Measurements from ENCODE around the gene COX7A2.
A peak's percentile ranks its signal among the peaks of the same experiment; 100 is the strongest.

Gene COX7A2

GRCh38 chr6:75281653-75282052 is 38.1 kb upstream of the COX7A2 start:
- peak; percentile 58 for DNase-seq (ENCODE audit: low read depth)
- peak overlapping the region; percentile 92 for H3K4me3 ChIP-seq (ENCODE audit: low read depth, low read length)
- no peak for TF ChIP-seq CTCF (IDR thresholded peaks at IDR 0.05; ENCODE audit: insufficient read depth, low read depth, low read length, missing control alignments)

- H3K4me3 ChIP-seq (ENCODE audit: low read depth, low read length): no peak overlapping the region
- no peak for TF ChIP-seq CTCF (IDR thresholded peaks at IDR 0.05; ENCODE audit: insufficient read depth, low read depth, low read length, missing control alignments)
- DNase-seq (ENCODE audit: low read depth): no peak
These were observed 36.7 kb upstream of the COX7A2 start for GRCh38 chr6:75280131-75280855.

- TF ChIP-seq CTCF (IDR thresholded peaks at IDR 0.05; ENCODE audit: insufficient read depth, low read depth, low read length, missing control alignments): no peak
- DNase-seq (ENCODE audit: low read depth): no peak
- no peak overlapping the region for H3K4me3 ChIP-seq (ENCODE audit: low read depth, low read length)
These were observed 35.8 kb upstream of the COX7A2 start for GRCh38 chr6:75279418-75279817.

GRCh38 chr6:75278474-75279077 is 35.0 kb upstream of the COX7A2 start:
- no peak for DNase-seq (ENCODE audit: low read depth)
- TF ChIP-seq CTCF (IDR thresholded peaks at IDR 0.05; ENCODE audit: insufficient read depth, low read depth, low read length, missing control alignments): no peak
- H3K4me3 ChIP-seq (ENCODE audit: low read depth, low read length): no peak overlapping the region

- no peak for DNase-seq (ENCODE audit: low read depth)
- no peak overlapping the region for H3K4me3 ChIP-seq (ENCODE audit: low read depth, low read length)
These were observed 31.5 kb upstream of the COX7A2 start for GRCh38 chr6:75275067-75275466.

GRCh38 chr6:75273009-75273408 is 29.4 kb upstream of the COX7A2 start:
- DNase-seq (ENCODE audit: low read depth): no peak
- no peak overlapping the region for H3K4me3 ChIP-seq (ENCODE audit: low read depth, low read length)
- TF ChIP-seq CTCF (IDR thresholded peaks at IDR 0.05; ENCODE audit: insufficient read depth, low read depth, low read length, missing control alignments): no peak

More at GRCh38 chr6:75275067-75275466, 31.5 kb upstream of the COX7A2 start:
- TF ChIP-seq CTCF (IDR thresholded peaks at IDR 0.05; ENCODE audit: insufficient read depth, low read depth, low read length, missing control alignments): no peak

All from GM12865 (cell line).